GM12878 (cell line): ENCODE data around the gene SCYL1. TPM values are rescaled to one million over a fixed set of nuclear protein-coding genes. Genes with fewer than 3 reads are reported as not detected.

Experiments
- BMI1 ChIP-seq: fragments of 450-650 bp; IDR thresholded peaks from 2 replicates; pipeline ENCODE4 v1.6.1; 2016; ENCODE audit warnings: mild to moderate bottlenecking, moderate library complexity, borderline replicate concordance
- CBX3 ChIP-seq: fragments of 200-600 bp; sonication (generic); IDR thresholded peaks from 2 replicates; pipeline ENCODE4 v1.6.1; 2016; ENCODE audit warnings: low read depth, borderline replicate concordance
- CREM ChIP-seq: IDR thresholded peaks from 2 replicates; pipeline ENCODE4 v1.6.1; 2014; ENCODE audit warnings: antibody characterized with exemption, low read depth
- E4F1 ChIP-seq: fragments of 450-650 bp; IDR thresholded peaks from 2 replicates; pipeline ENCODE4 v1.6.1; 2018; ENCODE audit warnings: borderline replicate concordance, mild to moderate bottlenecking; ENCODE audit not compliant: partially characterized antibody
- LARP7 ChIP-seq: fragments of 450-650 bp; IDR thresholded peaks from 2 replicates; pipeline ENCODE4 v1.6.1; 2017; ENCODE audit warnings: mild to moderate bottlenecking
- MLLT1 ChIP-seq: fragments of 450-650 bp; IDR thresholded peaks from 2 replicates; pipeline ENCODE4 v1.6.1; 2016; ENCODE audit warnings: mild to moderate bottlenecking
- MXI1 ChIP-seq: fragments of 150-350 bp; IDR thresholded peaks from 2 replicates; pipeline ENCODE4 v1.6.1; 2011; ENCODE audit warnings: low read depth, mild to moderate bottlenecking, inconsistent platforms, low read length, improper control_type of control experiment
- NFYB ChIP-seq: IDR thresholded peaks from 2 replicates; pipeline ENCODE4 v1.6.1; 2011; ENCODE audit warnings: low read depth, mild to moderate bottlenecking, low read length, improper control_type of control experiment, moderate library complexity; ENCODE audit not compliant: insufficient read depth
- PBX3 ChIP-seq: IDR thresholded peaks from 2 replicates; pipeline ENCODE4 v1.6.1; 2011; ENCODE audit warnings: mild to moderate bottlenecking, low read depth, low read length, moderate library complexity; ENCODE audit not compliant: insufficient replicate concordance
- PKNOX1 ChIP-seq: fragments of 450-650 bp; IDR thresholded peaks from 2 replicates; pipeline ENCODE4 v1.6.1; 2016; ENCODE audit warnings: mild to moderate bottlenecking
- RAD21 ChIP-seq: IDR thresholded peaks from 2 replicates; pipeline ENCODE4 v1.6.1; 2011; ENCODE audit warnings: mild to moderate bottlenecking, low read depth, low read length, moderate library complexity; ENCODE audit not compliant: insufficient read depth
- RELB ChIP-seq: fragments of 450-650 bp; IDR thresholded peaks from 2 replicates; pipeline ENCODE4 v1.6.1; 2017; ENCODE audit warnings: low read depth, mild to moderate bottlenecking, moderate library complexity
- ZNF592 ChIP-seq: fragments of 450-650 bp; IDR thresholded peaks from 2 replicates; pipeline ENCODE4 v1.6.1; 2017; ENCODE audit warnings: mild to moderate bottlenecking, moderate library complexity
- polyA plus RNA-seq, 11 experiments: library from polyadenylated mRNA; depleted of rRNA in 4 of 11; unstranded in 6 of 11; stranded (reverse) in 5 of 11; fragments of >200 nt; fragmentation: Nextera tagmentation in 4 of 11; fragmentation: Illumina TruSeq in 1 of 11; extraction: Ambion mirVana in 4 of 11; extraction: Trizol in 1 of 11; gene quantifications; 1 replicate in 1 of 11; 2 replicates in 10 of 11; pipeline versions ENCODE4 v1.2.1 to v1.2.3, GENCODE V29; 2011 to 2016; ENCODE audit warnings: inconsistent platforms in 2 of 11, missing spikeins in 2 of 11, low read depth in 1 of 11
- total RNA-seq, 4 experiments: library from RNA; depleted of rRNA in 3 of 4; stranded (reverse); fragments of >200 nt in 3 of 4; fragmentation: Illumina TruSeq in 1 of 4; extraction: Trizol in 1 of 4; gene quantifications; 2 replicates each; pipeline versions ENCODE4 v1.2.1 to v1.2.3, GENCODE V29; 2013 to 2021

Gene SCYL1
- total and polyA plus RNA-seq, 10 of the 15 experiments (the other 5 are each of a cell fraction or from before 2014, with no cell fraction given) = 0.80 to 82.7 (median 51.2) TPM

- TF ChIP-seq MLLT1 = 0 out of 2 replicates have a peak, but pooled peaks have one; percentile 4
- TF ChIP-seq PKNOX1 = no peak
- TF ChIP-seq RAD21 = no peak
- no peak for TF ChIP-seq E4F1
- TF ChIP-seq CBX3 = no peak
- TF ChIP-seq ZNF592 = 0 out of 2 replicates have a peak, but pooled peaks have one; percentile 4
- TF ChIP-seq MXI1 = no peak
- peak; percentile 23 for TF ChIP-seq PBX3
- no peak for TF ChIP-seq CREM
- no peak for TF ChIP-seq LARP7
- TF ChIP-seq NFYB = no peak
- TF ChIP-seq BMI1 = peak; percentile 48; the same call in 1 of the 2 replicates
- 0 out of 2 replicates have a peak, but pooled peaks have one; percentile 6 for TF ChIP-seq RELB
These were observed 21.4 kb upstream of the SCYL1 start (continued) for GRCh38 chr11:65503368-65503948.
